Thyroid gland (tissue), 4 donors: ENCODE results near the gene PDE5A.

Experiments
- POLR2A ChIP-seq, 2 donors: fragments of 450-650 bp; IDR thresholded peaks; one replicate each; pipeline ENCODE4 v1.6.1; 2017; ENCODE audit warnings: antibody characterized with exemption in 2 of 2, mild to moderate bottlenecking in 2 of 2, moderate library complexity in 1 of 2
- TF ChIP-seq, protein P1 (sequence below), 6 experiments: fragments of 200-600 bp in 3 of 6; fragments of 450-650 bp in 3 of 6; sonication (generic) in 3 of 6; IDR thresholded peaks; one replicate each; pipeline ENCODE4 v1.5.1; 2016 to 2019; ENCODE audit warnings: antibody characterized with exemption in 6 of 6, mild to moderate bottlenecking in 2 of 6, inconsistent platforms in 1 of 6, moderate library complexity in 1 of 6

DNA sequence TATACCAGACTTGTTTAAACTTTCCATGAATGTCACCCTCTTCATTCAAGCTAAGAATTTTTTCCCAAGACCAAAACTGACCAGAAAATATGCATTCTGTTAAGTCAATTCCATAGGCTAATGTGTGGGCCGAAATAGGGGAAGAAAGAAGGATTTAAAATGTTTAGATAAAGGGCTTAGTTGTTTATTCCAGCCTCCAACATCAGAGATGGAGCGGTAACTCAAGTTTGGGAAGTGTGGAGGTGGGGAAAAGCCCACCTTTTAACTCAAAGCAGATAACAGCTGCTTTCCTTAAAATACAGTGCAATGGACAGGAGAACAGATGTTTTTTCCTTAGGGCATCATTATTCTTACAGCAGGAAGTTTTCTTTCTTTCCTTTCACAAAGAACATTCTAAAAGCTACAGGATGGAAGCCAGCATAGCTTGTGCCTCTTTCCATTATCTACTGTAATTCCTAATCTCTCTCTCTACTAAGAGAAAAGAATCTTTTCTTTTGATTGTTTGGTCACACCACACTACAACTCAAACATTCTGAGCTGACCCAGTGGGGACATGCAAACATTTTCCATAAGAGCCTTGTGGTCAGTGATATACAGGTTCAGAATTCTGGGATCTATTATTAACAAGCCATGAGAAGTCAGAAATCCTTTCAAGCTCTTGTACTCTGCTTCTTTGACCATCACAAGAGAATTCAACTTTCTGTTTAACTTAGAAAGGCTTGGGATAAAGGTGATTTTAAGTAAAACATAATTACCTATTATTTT, 101.6 kb downstream of the PDE5A start:
- TF ChIP-seq, protein P1, sequence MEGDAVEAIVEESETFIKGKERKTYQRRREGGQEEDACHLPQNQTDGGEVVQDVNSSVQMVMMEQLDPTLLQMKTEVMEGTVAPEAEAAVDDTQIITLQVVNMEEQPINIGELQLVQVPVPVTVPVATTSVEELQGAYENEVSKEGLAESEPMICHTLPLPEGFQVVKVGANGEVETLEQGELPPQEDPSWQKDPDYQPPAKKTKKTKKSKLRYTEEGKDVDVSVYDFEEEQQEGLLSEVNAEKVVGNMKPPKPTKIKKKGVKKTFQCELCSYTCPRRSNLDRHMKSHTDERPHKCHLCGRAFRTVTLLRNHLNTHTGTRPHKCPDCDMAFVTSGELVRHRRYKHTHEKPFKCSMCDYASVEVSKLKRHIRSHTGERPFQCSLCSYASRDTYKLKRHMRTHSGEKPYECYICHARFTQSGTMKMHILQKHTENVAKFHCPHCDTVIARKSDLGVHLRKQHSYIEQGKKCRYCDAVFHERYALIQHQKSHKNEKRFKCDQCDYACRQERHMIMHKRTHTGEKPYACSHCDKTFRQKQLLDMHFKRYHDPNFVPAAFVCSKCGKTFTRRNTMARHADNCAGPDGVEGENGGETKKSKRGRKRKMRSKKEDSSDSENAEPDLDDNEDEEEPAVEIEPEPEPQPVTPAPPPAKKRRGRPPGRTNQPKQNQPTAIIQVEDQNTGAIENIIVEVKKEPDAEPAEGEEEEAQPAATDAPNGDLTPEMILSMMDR (IDR thresholded peaks at IDR 0.05), result no peak
- TF ChIP-seq POLR2A (IDR thresholded peaks at IDR 0.05), result no peak
